GM18951 (cell line): ENCODE results near the gene SCFD2.
"Not testable (repeated sequence)": the region's sequence is repeated elsewhere in the genome, so short reads cannot be mapped to it uniquely, and the experiment has no call there.

ENCODE experiments used
- POLR2A ChIP-seq: IDR thresholded peaks from 4 replicates; pipeline ENCODE4 v1.6.1; 2011; ENCODE audit warnings: mild to moderate bottlenecking; ENCODE audit not compliant: insufficient read length, insufficient read depth; ENCODE audit errors: extremely low read depth
- in situ Hi-C: fragments of 300-500 bp; cut with MboI; formaldehyde crosslinking; loops from one replicate; pipeline ENCODE4 v1.12.0; 2022; ENCODE audit warnings: low sequenced_read_pairs, mixed read lengths, inconsistent platforms; ENCODE audit not compliant: unreplicated experiment

SCFD2 gene

DNA sequence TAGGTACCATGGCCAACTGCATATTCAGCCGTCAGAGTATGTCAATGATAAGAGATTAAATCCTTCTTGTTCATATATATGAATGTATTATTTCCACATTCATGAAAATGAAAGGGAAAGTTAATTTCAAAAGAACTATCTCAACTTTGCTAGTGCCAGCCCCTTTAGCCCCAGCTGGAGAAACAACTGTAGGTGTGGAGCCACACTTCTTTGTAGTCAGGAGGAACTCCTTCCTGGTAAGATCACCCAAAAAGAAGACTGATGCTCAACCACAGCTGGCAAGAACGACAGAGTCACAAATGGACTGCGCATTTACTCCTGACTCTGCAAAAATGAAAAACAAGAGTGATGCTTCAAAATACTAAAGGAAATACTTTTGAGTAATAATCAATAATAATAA lies 367.4 kb downstream of the SCFD2 start:
- no peak for TF ChIP-seq POLR2A
- in situ Hi-C loops = no loop called here

DNA sequence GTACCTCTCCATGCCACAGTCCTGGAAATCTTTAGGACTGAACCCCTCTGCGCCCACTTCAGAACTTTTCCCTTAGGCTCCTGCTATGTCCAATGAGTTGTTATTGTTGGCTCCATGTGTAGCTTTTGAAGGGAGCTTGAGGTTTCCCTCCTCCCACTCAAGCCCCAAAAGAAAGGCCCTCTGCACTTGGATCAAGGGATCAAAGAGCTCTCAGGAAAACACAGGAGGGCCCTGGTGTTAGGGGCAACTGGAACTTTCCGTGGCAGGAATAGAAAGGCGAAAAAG lies 368.8 kb downstream of the SCFD2 start:
- no peak for TF ChIP-seq POLR2A
- in situ Hi-C loops = no loop called here

DNA sequence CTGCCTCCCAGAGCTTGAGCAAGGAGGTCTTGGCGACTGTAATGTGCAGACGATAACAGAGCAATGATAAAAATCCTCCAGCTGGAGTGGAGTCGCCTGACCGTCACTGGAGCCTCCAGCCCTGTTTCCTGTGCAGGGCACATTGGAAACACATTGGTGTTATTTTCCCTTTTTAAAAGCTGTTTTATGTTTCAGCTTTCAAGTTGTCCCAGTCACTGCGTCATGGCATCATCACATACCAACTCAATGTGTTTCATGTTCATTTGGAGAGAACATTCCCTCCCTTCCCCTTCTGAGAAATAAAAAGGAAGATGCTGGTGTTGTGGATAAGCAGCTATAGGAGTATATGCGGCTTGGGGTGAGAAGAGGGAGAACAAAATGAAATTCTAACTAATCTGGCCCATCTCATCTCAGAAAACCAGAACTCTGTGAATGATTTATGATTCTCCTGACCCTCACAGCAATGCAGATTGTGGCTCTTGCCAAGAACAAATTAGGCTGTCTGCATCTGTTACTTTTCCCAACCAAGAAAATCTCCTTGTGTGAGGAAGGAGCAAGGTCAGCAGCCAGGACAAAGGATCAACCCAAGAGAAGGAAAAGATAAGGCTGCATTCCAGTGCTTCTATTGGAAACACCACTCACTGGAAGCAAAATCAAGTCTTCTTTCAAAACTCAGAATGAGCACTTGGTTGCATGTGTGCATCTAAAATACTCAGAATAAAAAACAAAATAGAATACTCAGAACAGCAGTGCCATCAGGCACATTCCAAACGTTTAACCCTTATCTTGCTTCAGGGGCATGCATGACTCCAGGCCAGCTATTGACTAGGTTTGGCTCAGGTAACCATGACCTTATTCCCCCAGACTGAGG lies 369.4 kb downstream of the SCFD2 start:
- in situ Hi-C loops = no loop called here

DNA sequence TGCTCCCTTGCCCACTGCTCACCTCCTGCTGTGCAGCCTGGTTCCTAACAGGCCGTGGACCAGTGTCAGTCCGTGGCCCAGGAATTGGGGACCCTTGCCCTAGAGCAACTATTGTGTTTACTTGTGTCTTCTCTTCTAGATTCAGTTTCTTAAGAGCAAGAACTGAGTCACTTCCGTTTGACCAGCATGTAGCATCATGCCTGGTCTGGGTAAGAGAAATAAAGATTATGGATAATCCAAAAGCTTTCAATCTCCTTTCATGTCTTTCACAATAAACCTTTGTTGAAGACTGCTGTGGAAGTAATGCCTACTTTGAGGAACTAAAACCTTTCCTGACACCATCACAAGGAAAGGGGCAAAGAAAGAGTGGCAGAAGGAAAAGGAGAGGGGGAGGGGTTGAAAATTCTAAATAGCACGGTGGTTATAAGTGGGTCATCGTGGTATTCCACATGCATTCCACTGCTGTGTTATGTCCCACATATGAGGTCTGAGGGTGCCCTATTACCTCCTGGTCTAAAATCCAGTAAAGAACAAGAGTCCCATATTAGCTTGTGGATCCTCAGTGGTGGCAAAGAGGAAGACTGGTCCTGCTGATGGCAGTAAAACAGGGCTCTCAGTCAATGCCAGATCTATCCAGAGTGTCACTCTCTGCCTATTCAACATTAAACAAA lies 370.4 kb downstream of the SCFD2 start:
- no peak for TF ChIP-seq POLR2A
- in situ Hi-C loops = no loop called here

More for the DNA sequence above, 369.4 kb downstream of the SCFD2 start:
- no peak for TF ChIP-seq POLR2A

DNA sequence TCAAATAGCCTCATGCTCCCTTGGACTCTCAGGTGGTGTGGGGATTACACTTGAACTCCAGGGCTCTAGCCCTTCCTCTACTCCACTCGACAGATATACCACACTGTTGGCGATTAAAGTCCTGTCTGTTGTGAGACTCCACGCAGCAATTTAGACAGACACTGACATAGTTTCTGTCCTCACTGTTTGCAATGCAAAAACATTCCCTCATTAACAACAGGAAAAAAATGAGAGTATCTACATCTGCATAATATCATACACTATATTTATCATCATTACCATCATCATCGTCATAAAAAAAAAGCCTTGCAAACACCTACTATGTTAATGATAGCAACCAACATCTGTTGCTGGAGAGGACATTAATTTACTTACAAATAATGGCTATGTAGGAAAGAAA lies 371.3 kb downstream of the SCFD2 start:
- no peak for TF ChIP-seq POLR2A
- in situ Hi-C loops = no loop called here

DNA sequence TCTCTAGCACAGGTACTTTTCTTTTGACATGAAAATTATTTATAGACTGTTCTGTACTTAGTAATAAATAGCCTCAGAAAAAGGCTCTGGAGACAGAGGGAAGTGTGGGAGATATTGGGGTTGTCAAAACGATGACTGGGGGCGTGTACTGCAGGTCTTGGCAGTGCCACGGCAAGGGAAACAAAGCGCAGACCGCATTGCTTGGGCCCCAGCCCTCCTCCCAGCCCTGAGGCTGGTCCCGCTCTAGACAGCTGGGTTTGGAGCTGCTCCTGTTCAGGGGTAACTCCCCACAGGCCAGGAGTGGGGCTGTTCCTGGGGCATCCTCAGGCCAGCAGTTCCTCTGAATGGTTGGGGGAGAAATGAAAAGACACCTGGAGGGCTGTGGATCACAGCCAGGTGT lies 372.1 kb downstream of the SCFD2 start:
- no peak for TF ChIP-seq POLR2A
- in situ Hi-C loops = no loop called here

DNA sequence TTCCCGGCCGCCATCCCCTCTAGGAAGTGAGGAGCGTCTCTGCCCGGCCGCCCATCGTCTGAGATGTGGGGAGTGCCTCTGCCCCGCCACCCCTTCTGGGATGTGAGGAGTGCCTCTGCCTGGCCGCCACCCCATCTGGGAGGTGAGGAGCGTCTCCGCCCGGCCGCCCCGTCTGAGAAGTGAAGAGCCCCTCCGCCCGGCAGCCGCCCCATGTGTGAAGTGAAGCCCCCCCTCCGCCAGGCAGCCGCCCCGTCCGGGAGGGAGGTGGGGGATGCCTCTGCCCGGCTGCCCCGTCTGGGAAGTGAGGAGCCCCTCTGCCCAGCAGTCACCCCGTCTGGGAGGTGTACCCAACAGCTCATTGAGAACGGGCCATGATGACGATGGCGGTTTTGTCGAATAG lies 373.3 kb downstream of the SCFD2 start:
- in situ Hi-C loops = not testable (repeated sequence)

DNA sequence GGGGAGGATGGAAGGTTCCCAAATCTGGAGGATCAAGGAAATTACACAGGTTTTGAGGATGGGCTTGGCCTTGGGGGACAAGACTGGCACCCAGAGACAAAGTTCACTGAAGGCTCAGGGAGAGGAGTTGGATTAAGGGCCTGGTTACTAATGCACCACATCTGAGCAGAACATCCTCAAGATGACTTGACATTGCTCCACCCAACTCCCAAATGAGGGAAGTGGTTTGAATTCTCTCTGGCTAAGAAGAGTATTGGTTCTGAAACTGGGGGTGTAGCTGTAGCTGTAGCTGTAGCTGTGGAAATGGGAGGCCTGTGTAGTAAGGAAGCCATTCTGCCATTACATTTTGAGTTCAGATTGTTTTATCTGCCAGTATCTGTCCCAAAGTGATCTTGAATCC lies 374.4 kb downstream of the SCFD2 start:
- TF ChIP-seq POLR2A = no peak
- in situ Hi-C loops = no loop called here

DNA sequence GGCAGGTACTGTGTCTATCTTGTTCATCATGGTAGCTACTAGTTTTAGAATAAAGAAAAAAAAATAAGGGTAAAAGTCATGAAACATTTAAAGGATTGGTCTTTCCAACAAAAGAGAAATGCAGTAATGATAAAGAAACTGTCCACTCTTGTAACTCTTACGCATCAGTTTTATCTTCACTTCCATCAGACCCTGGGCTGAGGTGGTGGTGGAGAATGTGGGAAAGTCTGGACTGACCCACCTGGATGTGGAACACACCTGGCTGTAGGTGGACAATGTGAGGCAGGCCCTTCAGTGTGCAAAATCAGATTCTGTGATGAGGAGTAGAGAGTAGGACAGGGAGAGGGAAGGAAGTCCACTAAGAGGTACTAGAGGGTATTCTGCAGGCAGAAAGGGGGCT lies 375.2 kb downstream of the SCFD2 start:
- in situ Hi-C loops = no loop called here

DNA sequence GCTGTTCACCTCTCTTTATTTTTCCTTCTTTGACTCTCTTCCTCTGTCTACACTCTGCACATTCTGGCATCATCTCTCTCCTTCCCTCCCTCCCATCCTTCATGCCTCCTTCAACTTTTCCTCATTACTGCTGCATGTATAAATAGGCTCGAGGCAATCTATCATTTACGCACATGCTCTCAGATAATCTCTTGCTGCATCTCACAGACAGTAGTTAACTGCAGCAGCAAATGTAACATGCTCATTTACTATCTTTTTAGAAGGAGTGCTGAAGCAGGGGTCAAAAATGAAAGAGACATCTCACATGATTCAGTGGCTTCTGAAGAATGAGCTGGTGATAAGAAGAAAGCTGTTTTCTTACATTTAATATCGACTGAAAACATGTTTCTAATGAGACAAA lies 376.0 kb downstream of the SCFD2 start:
- in situ Hi-C loops = loop anchor here (10.0 kb wide), 1 partner anchor 445 kb away; no protein-coding TSS in a partner anchor
- TF ChIP-seq POLR2A = no peak

More for the DNA sequence above, 375.2 kb downstream of the SCFD2 start:
- TF ChIP-seq POLR2A = no peak

DNA sequence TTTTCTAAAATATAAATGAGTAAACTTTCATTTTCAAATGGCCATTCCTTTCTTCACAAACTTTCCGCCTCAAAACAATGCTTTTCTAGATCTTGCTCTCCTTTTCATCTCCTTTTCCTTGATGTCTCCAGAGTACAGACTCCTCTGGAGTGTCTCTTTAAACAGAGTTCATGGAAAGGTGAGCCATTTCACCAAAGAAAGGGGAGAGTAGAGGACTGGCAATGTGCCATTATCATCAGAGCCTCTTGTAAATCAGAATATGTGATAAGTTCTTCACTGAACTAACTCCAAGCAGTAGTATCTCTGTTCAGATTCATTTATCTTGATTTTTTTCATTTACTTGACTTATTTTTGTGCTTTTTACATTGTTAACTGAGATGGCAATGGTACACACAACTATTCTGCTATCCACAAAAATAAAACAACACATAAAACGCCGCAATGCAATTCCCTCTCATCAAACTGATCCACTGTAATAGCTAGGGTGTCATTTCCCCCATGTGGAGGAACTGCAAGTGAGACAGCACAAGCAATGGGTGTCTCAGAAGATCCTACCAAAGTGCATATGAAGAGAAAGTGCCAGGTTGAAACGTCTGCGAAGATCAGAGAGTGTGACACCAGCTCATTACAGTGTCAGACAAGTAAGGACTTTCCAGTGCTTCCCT lies 378.3 kb downstream of the SCFD2 start:
- in situ Hi-C loops = loop anchor here (10.0 kb wide), 1 partner anchor 443 kb away; no protein-coding TSS in a partner anchor
- no peak for TF ChIP-seq POLR2A

DNA sequence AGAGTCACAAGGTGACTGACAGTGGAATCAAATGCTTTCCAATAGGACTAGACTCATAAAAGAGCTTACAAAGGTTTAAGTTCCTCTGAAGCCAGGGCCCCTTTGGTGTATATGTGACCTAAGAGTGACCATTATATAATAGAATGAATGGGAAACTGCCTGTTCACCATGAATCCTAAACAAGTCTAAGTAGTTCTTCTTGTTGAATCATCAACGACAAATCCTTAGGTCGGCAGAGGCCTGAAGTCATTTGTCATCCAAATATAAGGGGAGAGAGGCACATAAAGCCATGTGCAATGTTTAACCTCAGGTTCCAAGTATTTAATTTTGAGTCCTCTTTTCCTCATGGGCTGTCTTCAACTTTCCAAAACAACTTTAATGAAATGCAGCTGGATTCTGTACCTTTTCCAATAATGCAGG lies 381.4 kb downstream of the SCFD2 start:
- TF ChIP-seq POLR2A = no peak
- in situ Hi-C loops = loop anchor here (5.0 to 10.0 kb wide), 2 partner anchors 440 to 607 kb away; no protein-coding TSS in a partner anchor

DNA sequence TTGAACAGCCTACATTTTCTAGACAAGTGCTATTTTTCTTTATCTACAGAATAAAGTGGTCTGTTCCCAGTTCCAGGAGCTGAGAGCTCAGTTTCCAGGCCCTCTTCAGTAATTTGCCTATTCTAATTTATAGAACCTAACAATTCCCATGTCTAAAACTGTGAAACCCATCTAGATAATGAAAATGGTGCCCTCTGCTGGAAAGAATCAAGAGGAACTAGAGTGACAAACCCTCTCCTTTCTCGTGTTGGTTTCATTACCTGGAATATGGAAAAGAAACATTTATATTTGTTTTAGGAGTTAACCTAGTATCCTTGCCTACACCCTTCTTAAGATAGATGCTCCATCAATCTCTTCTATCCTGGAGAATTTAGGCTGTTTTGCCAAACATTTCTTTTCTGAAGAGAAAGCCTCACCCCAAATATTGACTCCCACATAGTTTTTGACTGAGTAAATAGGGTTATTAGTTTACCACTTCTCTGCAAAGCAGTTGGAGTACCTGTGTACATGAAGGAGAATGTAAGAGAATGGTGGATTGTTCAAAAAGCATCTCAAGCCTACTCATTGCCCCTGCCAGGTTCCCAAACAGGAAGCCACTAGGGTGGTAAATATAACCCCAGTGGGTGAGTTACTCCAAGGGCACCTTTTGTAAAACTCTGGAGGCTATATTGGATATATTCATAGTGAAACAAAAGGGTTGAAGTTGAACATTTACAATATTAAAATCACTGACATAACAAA lies 382.1 kb downstream of the SCFD2 start:
- TF ChIP-seq POLR2A = no peak
- in situ Hi-C loops = loop anchor here (5.0 to 10.0 kb wide), 2 partner anchors 439 to 606 kb away; no protein-coding TSS in a partner anchor
